Measurements from ENCODE around the gene SCARF2. TPM values are rescaled to one million over a fixed set of nuclear protein-coding genes. Genes with fewer than 3 reads are reported as not detected.

SCARF2 gene
- total RNA-seq, 4 donors from 2014 or later = 1.1 to 6.9 (median 2.4) TPM

GRCh38 chr22:20422271-20423007 is 15.2 kb downstream of the SCARF2 start:
- Histone ChIP-seq H3K36me3 (peaks cover 0 to 16% (median 0%) of the 10 kb centered on the region in 3 donors), H3K27ac (peak overlapping the region in 2 of 4 donors; percentile 58 to 62), H3K27me3 (peaks cover 0 to 52% (median 0%) of the 10 kb centered on the region in 4 donors), H3K4me1 (peaks cover 23 to 58% (median 33%) of the 10 kb centered on the region in 3 donors), H3K9me3 (no peaks in the 10 kb centered on the region), H3K4me3 (no peak overlapping the region)
- no peak for TF ChIP-seq POLR2A (IDR thresholded peaks at IDR 0.05)
- no peak for TF ChIP-seq CTCF (IDR thresholded peaks at IDR 0.05)
- intact Hi-C loops (cut with DNase I) = loop anchor here (5.0 kb wide), 1 partner anchor 35 kb away; no protein-coding TSS in a partner anchor
- no peak for DNase-seq
- WGBS, 2 donors = 51 to 62% methylated on average over 16 of the region's 21 CpGs

- Histone ChIP-seq H3K36me3 (peaks cover 0 to 9% (median 0%) of the 10 kb centered on the region in 3 donors), H3K27me3 (peaks cover 0 to 43% (median 0%) of the 10 kb centered on the region in 4 donors), H3K4me3 (no peak overlapping the region), H3K9me3 (no peaks in the 10 kb centered on the region), H3K4me1 (peaks cover 23 to 52% (median 33%) of the 10 kb centered on the region in 3 donors), H3K27ac (no peak overlapping the region)
- intact Hi-C loops (cut with DNase I) = loop anchor here (5.0 kb wide), 1 partner anchor 36 kb away; no protein-coding TSS in a partner anchor
- TF ChIP-seq POLR2A (IDR thresholded peaks at IDR 0.05) (no peak), CTCF (IDR thresholded peaks at IDR 0.05) (no peak)
- WGBS, 2 donors = 73 to 82% methylated on average over 6 to 7 of the region's 7 CpGs
- DNase-seq = no peak
Observed at GRCh38 chr22:20421507-20421874, 16.1 kb downstream of the SCARF2 start.

GRCh38 chr22:20420157-20420842 is 17.3 kb downstream of the SCARF2 start:
- no peak for DNase-seq
- intact Hi-C loops (cut with DNase I) = loop anchor here (5.0 kb wide), 1 partner anchor 37 kb away; no protein-coding TSS in a partner anchor
- peaks cover 0 to 31% (median 0%) of the 10 kb centered on the region in 4 donors for H3K27me3 ChIP-seq
- no peaks in the 10 kb centered on the region for H3K9me3 ChIP-seq
- H3K4me3 ChIP-seq = no peak overlapping the region
- WGBS, 2 donors = 82 to 88% methylated on average over 9 to 10 of the region's 11 CpGs
- H3K4me1 ChIP-seq = peaks cover 14 to 40% (median 26%) of the 10 kb centered on the region in 3 donors
- H3K27ac ChIP-seq = no peak overlapping the region
- H3K36me3 ChIP-seq = peaks cover 0 to under 1% (median 0%) of the 10 kb centered on the region in 3 donors
- TF ChIP-seq POLR2A (IDR thresholded peaks at IDR 0.05) (no peak), CTCF (IDR thresholded peaks at IDR 0.05) (no peak)

GRCh38 chr22:20419664-20419951 is 18.0 kb downstream of the SCARF2 start:
- no peak for DNase-seq

More at GRCh38 chr22:20419664-20419951, 18.0 kb downstream of the SCARF2 start:
- 94 to 95% methylated on average over 2 of the region's 2 CpGs for WGBS, 2 donors
- Histone ChIP-seq H3K4me1 (peaks cover 7 to 33% (median 24%) of the 10 kb centered on the region in 3 donors), H3K36me3 (no peaks in the 10 kb centered on the region), H3K9me3 (no peaks in the 10 kb centered on the region), H3K4me3 (no peak overlapping the region), H3K27ac (no peak overlapping the region), H3K27me3 (peaks cover 0 to 24% (median 0%) of the 10 kb centered on the region in 4 donors)
- intact Hi-C loops (cut with DNase I) = loop anchor here (5.0 kb wide), 1 partner anchor 78 kb away; the partner anchor contains the start of gene KLHL22
- no peak for TF ChIP-seq CTCF (IDR thresholded peaks at IDR 0.05)
- TF ChIP-seq POLR2A (IDR thresholded peaks at IDR 0.05) = no peak

Measured in esophagus squamous epithelium (tissue), 5 donors.